Esophagus squamous epithelium (tissue), 5 donors: ENCODE measurements around the gene C1orf216. TPM values are rescaled to one million over a fixed set of nuclear protein-coding genes. Genes with fewer than 3 reads are reported as not detected.
A peak's percentile ranks its signal among the peaks of the same experiment; 100 is the strongest.

ENCODE experiments used
- DNase-seq: peaks from one replicate; lab custom pipeline; 2025; lab: John Stamatoyannopoulos, UW
- H3K27ac ChIP-seq, 4 donors: fragments of 200-600 bp; sonication (generic); one replicate each; pipeline ENCODE4 v1.5.1; 2016 to 2019; ENCODE audit warnings: mild to moderate bottlenecking in 1 of 4
- H3K27me3 ChIP-seq, 4 donors: fragments of 200-600 bp; sonication (generic); 1 replicate in 3 of 4; 2 replicates in 1 of 4; pipeline versions ENCODE4 v1.5.1 to v1.6.0; 2017 to 2021; ENCODE audit warnings: antibody characterized with exemption in 1 of 4
- H3K36me3 ChIP-seq, 3 donors: fragments of 200-600 bp; sonication (generic); one replicate each; pipeline ENCODE4 v1.5.1; 2016 to 2019
- H3K4me1 ChIP-seq, 3 donors: fragments of 200-600 bp; sonication (generic); one replicate each; pipeline ENCODE4 v1.5.1; 2017 to 2019
- H3K4me3 ChIP-seq, 4 donors: fragments of 200-600 bp; sonication (generic); 1 replicate in 3 of 4; 2 replicates in 1 of 4; pipeline ENCODE4 v1.5.1; 2016 to 2019; ENCODE audit warnings: mild to moderate bottlenecking in 2 of 4, moderate library complexity in 1 of 4
- H3K9me3 ChIP-seq, 3 donors: fragments of 200-600 bp; sonication (generic); one replicate each; pipeline ENCODE4 v1.5.1; 2016 to 2019
- POLR2A ChIP-seq, 4 donors: fragments of 450-650 bp; IDR thresholded peaks; one replicate each; pipeline ENCODE4 v1.6.1; 2017; ENCODE audit warnings: antibody characterized with exemption in 4 of 4, mild to moderate bottlenecking in 4 of 4, moderate library complexity in 3 of 4
- WGBS, 2 donors: methylation state at CpG; one replicate each; pipeline ENCODE4 v1.1.5; 2018; 5-methylcytosine and 5-hydroxymethylcytosine counted together
- intact Hi-C: fragments of 100-400 bp; cut with DNase I; formaldehyde crosslinking; loops from one replicate; pipeline ENCODE4 v1.15.0; 2022
- total RNA-seq, 4 donors: library from RNA; depleted of rRNA; stranded (reverse); fragments of >200 nt; gene quantifications; one replicate each; pipeline ENCODE4 v1.1.0, GENCODE V29; 2016
- TF ChIP-seq, protein P1 (sequence below), 6 experiments: fragments of 450-650 bp in 4 of 6; fragments of 200-600 bp in 2 of 6; sonication (generic) in 2 of 6; IDR thresholded peaks; one replicate each; pipeline ENCODE4 v1.5.1; 2016 to 2019; ENCODE audit warnings: antibody characterized with exemption in 6 of 6, mild to moderate bottlenecking in 4 of 6, moderate library complexity in 4 of 6
- donor health status: DM: yes; HTN: yes; CAD: no.

The C1orf216 gene
- 1 to 10 TPM in 3 of 4 donors, under 1 TPM in 1; 0.53 to 4.8 (median 3.8) TPM for total RNA-seq

- H3K27me3 ChIP-seq, result peaks cover 0 to 78% (median 0%) of the 10 kb centered on the region in 4 donors
- 1 to 2% methylated on average over 21 to 32 of the region's 76 CpGs for WGBS, 2 donors
- peak within 1 kb of the TSS; percentile 55 to 89 (median 82) for H3K27ac ChIP-seq
- TF ChIP-seq, protein P1, sequence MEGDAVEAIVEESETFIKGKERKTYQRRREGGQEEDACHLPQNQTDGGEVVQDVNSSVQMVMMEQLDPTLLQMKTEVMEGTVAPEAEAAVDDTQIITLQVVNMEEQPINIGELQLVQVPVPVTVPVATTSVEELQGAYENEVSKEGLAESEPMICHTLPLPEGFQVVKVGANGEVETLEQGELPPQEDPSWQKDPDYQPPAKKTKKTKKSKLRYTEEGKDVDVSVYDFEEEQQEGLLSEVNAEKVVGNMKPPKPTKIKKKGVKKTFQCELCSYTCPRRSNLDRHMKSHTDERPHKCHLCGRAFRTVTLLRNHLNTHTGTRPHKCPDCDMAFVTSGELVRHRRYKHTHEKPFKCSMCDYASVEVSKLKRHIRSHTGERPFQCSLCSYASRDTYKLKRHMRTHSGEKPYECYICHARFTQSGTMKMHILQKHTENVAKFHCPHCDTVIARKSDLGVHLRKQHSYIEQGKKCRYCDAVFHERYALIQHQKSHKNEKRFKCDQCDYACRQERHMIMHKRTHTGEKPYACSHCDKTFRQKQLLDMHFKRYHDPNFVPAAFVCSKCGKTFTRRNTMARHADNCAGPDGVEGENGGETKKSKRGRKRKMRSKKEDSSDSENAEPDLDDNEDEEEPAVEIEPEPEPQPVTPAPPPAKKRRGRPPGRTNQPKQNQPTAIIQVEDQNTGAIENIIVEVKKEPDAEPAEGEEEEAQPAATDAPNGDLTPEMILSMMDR (IDR thresholded peaks at IDR 0.05), result no peak
- TF ChIP-seq POLR2A (IDR thresholded peaks at IDR 0.05), result peak in 2 of 4 donors; percentile 35 to 54
- intact Hi-C loops, result loop anchor here (5.0 kb wide), 1 partner anchor 141 kb away; no protein-coding TSS in a partner anchor
- peaks cover 0 to 13% (median 0%) of the 10 kb centered on the region in 3 donors for H3K36me3 ChIP-seq
- no peak for DNase-seq
- H3K4me3 ChIP-seq, result peak within 1 kb of the TSS; percentile 54 to 97 (median 64)
- H3K9me3 ChIP-seq, result no peaks in the 10 kb centered on the region
- peaks cover 4 to 50% (median 13%) of the 10 kb centered on the region in 3 donors for H3K4me1 ChIP-seq
Observed at GRCh38 chr1:35718492-35719336, at the start of gene C1orf216. C1orf216 (minus strand) TSS chr1:35718884; CDS start chr1:35716321, 2,563 bp downstream.

GRCh38 chr1:35764283-35764682 lies 45.6 kb upstream of the C1orf216 start:
- H3K36me3 ChIP-seq, result no peaks in the 10 kb centered on the region
- TF ChIP-seq, protein P1 (IDR thresholded peaks at IDR 0.05), result no peak
- intact Hi-C loops, result no loop called here
- H3K27ac ChIP-seq, result no peak overlapping the region
- no peaks in the 10 kb centered on the region for H3K27me3 ChIP-seq
- 90 to 100% methylated on average over 3 of the region's 3 CpGs for WGBS, 2 donors
- no peak for DNase-seq
- H3K4me3 ChIP-seq, result no peak overlapping the region
- H3K9me3 ChIP-seq, result no peaks in the 10 kb centered on the region
- peaks cover 0 to 10% (median 5%) of the 10 kb centered on the region in 3 donors for H3K4me1 ChIP-seq

- TF ChIP-seq, protein P1 (IDR thresholded peaks at IDR 0.05), result no peak
- no peak for TF ChIP-seq POLR2A (IDR thresholded peaks at IDR 0.05)
- H3K36me3 ChIP-seq, result no peaks in the 10 kb centered on the region
- H3K4me3 ChIP-seq, result no peak overlapping the region
- no peaks in the 10 kb centered on the region for H3K4me1 ChIP-seq
- H3K9me3 ChIP-seq, result no peaks in the 10 kb centered on the region
- no peak for DNase-seq
- intact Hi-C loops, result no loop called here
- no peaks in the 10 kb centered on the region for H3K27me3 ChIP-seq
- no peak overlapping the region for H3K27ac ChIP-seq
Observed at GRCh38 chr1:35763201-35763600, 44.5 kb upstream of the C1orf216 start.

DNA sequence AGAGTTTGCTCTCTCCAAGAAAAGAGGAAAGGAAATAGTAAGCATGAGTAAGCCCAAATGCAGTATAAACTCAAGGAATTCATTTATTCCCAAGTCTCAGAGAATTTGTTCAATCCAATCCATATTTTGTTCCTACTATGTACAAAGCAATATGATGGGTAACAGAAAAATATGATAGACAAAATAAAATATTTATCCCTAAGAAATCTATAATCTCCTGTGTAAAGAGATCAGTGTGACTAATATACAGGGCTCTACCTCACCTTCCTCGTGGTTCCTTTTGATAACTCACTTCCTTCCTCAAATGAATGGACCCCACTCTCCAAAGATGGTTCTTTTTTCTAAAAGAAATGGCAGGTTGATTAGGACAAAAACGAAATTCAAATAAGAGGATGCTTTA lies 43.5 kb upstream of the C1orf216 start:
- Histone ChIP-seq H3K27ac (no peak overlapping the region), H3K4me3 (no peak overlapping the region), H3K27me3 (no peaks in the 10 kb centered on the region), H3K9me3 (no peaks in the 10 kb centered on the region), H3K4me1 (no peaks in the 10 kb centered on the region), H3K36me3 (no peaks in the 10 kb centered on the region)
- 59 to 65% methylated on average over 2 of the region's 2 CpGs for WGBS, 2 donors
- TF ChIP-seq, protein P1 (IDR thresholded peaks at IDR 0.05), result no peak
- TF ChIP-seq POLR2A (IDR thresholded peaks at IDR 0.05), result no peak
- no peak for DNase-seq
- intact Hi-C loops, result no loop called here

DNA sequence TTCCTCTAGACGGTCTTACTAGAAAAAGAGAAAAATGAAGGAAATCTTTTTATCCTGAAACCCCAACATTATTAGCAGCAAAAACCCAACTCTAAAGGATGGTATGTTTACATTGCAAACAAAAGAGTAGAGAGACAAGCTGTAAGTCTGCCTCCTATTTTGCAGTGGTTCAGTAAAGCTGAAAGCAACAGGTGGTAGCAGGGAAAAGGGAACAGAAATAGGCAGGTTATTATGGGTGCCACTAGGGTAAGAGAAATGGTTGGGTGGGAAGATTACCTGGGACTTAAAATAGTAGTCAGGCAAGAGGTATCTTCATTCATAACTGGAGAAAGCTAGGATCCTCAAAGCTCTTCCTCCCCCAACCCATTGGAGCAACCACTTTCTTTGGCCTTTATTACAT lies 37.4 kb upstream of the C1orf216 start:
- H3K9me3 ChIP-seq, result no peaks in the 10 kb centered on the region
- H3K27me3 ChIP-seq, result no peaks in the 10 kb centered on the region
- TF ChIP-seq, protein P1 (IDR thresholded peaks at IDR 0.05), result no peak
- no peak for TF ChIP-seq POLR2A (IDR thresholded peaks at IDR 0.05)
- no peaks in the 10 kb centered on the region for H3K4me1 ChIP-seq
- intact Hi-C loops, result no loop called here
- H3K4me3 ChIP-seq, result no peak overlapping the region
- H3K36me3 ChIP-seq, result no peaks in the 10 kb centered on the region
- no peak for DNase-seq
- H3K27ac ChIP-seq, result no peak overlapping the region
- WGBS, 2 donors, result 95 to 100% methylated on average over 1 of the region's 1 CpG
